HG03575 (cell line): Measurements from ENCODE around the gene ASPA.
"Not testable (repeated sequence)": the region's sequence is repeated elsewhere in the genome, so short reads cannot be mapped to it uniquely, and the experiment has no call there.

Experiments
- ATAC-seq: cut with Tn5 transposase; IDR thresholded peaks from one replicate; pipeline ENCODE4 v1.9.1; 2021; ENCODE audit not compliant: unreplicated experiment, insufficient number of reproducible peaks, low FRiP score; ENCODE audit errors: extremely low read depth

The ASPA gene

DNA sequence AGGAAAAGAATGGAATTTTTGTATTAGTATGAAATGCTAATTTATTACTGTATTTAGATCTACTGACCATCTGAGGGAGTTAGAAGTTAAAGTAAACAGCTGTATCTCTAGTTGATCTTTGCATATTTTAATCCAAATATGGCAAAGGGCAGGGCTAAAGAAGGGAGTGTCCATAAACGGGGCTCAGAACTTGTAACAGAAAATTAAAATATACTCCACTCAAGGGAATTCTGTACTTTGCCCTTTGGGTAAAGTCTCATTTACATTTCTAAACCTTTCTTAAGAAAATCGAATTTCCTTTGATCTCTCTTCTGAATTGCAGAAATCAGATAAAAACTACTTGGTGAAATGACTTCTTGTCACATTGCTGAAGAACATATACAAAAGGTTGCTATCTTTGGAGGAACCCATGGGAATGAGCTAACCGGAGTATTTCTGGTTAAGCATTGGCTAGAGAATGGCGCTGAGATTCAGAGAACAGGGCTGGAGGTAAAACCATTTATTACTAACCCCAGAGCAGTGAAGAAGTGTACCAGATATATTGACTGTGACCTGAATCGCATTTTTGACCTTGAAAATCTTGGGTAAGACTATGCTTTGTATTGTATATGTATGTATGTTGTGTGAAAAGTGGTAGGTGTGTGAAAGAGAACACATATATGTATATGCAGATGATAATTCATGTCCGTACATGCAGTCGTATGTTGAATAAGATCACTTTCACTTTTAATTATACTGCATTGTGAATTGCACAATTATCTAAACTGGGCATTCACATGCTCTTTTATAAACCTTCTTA, at the start of gene ASPA:
TSS of gene ASPA (plus strand) at position 186 of the 799 bp plus-strand sequence. CDS start at position 349, 163 bp downstream.
- ATAC-seq: no peak

DNA sequence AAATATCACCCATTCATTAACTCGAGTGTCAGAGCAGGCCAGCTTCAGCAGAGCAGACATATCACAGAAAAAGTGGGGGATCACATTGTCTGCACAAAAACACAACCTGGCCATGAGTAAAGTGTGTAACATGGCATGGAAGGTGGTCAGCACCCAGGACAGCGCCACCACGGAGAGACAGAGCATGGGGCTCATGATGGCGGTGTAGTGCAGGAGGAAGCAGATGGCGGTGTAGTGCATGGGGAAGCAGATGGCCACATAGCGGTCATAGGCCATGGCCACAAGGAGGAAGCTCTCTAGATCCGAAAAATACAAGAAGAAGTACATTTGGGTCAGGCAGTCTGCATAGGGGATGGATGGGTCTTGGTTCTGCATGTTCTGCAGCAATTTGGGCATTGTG, 42.6 kb upstream of the ASPA start:
- not testable (repeated sequence) for ATAC-seq

DNA sequence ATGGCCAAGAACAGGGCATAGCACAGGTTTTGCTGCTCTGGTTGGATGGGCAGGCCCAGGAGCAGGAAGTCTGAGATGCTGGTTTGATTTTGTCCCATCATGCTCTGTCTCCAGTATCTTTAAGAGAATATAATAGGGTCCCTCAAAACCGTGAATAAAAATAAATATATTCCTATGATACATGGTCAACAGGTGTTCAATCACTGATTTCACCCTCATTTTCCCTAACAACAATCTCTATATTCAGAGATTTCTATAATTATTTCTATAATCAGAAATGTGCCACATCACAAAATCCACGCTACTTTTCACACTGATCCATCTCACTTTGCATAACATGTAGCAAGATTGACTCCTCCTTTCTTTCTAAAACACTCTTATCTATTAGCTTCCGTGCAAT, 42.1 kb upstream of the ASPA start, which contains the start of gene OR1E2:
TSS of gene OR1E2 (minus strand) at position 101 of the 400 bp plus-strand sequence. CDS start at position 101, 0 bp downstream.
- no peak for ATAC-seq

DNA sequence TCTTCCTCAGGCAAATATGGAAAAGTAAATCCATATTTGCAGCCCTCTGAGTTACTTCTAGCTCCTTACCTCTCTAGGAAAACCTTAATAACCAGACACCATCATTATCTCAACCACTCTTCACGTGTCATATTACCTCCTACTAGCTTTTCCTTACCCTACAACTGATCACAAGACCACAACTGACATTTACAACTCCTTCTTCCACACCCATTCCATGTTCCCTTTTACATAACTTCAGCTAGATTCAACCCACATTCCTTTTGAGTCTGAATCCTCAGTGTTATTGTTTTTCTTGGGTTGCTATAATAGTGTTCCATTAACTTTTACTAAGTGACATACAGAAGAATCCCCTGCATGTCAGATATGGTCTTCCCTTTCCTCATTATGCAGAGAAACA, 37.4 kb upstream of the ASPA start:
- no peak for ATAC-seq

DNA sequence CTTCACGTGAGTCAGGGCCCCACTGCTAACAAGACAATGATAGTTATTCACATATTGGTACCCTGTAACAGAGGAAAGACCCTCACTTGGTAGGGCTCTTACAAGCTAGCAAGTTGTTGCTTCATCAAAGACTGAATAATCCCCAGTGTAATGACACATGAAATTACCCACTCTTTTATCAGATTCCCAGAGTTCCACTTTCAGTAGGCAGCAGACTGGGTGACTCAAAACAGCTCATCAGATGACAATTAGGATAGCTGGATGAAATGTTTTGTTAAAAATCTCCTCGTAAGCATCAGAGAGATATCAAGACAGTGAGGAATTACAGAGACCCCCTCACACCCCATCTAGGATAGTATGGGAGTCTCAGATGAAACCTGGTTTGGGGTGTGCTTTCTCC, 35.3 kb upstream of the ASPA start:
- no peak for ATAC-seq

DNA sequence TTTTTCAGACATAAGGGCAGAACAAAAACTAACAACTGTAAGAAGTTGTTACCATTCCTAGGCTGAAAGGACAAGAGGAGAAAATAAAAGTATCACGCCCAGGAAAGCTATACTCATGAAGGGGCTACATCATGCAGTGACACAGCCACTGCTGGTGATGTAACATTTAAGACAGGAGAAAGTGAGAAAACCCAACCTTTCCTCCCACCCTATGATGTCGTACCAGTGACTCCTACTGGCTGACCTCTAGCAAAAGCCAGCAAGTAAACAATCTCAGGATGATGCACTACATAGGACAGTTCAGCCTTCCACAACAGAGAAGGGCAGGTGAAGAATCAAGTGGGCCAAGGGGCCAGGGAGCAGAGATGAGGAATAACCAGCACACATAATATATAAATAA, 28.2 kb upstream of the ASPA start:
- ATAC-seq: no peak

DNA sequence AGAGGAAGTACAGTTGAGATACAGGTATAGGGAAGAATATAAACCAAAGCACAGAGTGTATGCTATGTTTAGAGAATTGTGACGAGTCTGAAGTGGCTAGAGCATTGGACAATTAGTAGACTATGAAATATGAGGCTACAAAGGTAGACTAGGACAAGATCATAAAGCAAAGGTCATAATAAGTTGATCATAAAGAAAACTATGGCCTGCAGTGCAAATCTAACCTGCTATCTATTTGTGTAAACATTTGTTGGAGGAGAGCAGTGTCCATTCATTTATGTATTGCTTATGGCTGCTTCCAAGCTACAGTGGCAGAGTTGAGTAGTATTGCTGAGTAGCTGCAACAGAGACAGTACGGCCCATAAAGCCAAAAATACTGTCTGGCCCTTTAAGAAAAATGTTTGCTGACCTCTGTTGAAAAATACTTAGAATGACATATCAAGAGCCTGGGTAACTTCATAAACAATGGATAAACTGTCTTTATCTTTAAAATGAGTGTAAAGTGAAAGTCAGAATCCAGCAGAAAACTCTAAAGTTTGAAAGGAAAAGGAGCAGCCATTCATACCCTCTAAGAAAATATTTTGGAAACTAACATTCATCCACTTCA, 27.6 kb upstream of the ASPA start:
- ATAC-seq: no peak

DNA sequence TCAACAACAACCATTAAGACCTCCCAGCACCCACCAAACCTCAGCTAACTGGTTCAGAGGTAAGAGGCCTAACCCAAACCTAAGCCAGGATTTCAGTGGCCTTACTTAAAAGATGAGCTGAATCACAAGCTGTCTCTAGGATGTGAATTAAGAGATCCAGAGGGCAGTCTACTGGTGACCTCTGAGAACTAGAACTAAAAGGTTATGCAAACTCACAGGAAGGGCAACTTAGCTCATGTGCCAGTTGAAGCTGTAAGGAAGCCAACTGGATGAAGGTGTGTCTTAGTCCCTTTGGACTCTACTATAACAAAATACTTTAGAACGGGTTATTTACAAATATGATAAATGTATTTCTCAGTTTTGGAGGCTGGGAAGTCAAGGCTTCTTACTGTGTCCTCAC, 9.4 kb upstream of the ASPA start:
- not testable (repeated sequence) for ATAC-seq

DNA sequence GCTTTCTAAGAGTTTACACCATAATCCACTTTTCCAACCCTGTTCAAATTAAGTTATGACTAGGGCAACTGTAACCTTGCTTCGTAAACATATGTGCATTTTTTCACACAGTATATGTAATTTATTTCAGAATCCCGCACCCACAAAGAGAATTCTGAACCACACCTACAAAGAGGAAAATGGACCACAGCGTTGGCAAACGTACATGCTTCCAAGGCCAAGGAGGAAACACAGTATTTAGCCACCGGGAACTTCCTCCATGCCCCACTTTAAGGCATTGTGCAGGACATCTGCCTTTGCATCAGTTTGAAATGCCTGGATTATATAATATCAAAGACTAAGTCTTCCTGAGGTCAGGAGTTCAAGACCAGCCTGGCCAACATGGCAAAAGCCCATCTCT, 6.3 kb upstream of the ASPA start:
- no peak for ATAC-seq

DNA sequence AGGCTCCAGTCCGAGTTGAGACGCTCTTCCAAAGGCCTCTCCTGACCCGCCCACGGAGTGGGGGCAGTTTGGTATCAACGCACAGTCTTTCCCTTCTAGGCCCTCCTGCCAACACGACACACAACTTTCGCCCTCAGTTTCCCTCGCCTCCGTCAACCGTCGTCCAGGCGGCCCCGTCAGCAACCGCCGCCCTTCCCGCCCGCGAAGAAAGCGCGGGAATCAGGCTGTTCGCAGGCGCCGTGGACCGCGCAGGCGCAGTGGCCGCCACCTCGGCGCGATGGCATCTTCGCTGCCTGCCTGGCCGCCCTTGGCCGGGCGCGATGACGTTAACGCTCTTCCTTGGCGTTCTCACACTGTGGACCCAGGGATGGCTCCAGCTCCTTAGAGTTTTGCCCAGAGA, 4.2 kb upstream of the ASPA start, which contains the start of gene SPATA22:
TSS of gene SPATA22 (minus strand) at position 221 of the 400 bp plus-strand sequence. CDS start 2,494 bp downstream, outside the sequence.
- no peak for ATAC-seq

DNA sequence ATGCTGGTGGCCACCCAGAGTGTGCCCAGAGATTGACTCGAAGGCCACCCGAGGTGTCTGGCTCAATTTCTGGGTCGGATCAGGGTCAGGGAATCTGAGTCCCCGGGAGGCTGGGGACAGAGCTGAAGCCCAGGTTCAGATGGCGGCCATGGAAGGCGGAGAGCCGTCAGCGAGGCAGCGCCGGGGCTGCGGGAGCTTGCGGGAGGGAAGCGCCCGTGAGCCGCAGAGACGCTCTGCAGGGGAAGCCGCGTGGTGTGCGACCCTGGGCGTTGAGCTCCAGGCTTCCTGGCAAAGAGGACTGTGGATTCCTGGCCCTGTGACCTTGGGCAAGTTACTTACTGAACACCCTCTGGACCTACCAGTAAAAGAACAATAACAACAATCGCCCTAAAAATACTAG, 3.7 kb upstream of the ASPA start:
- no peak for ATAC-seq

DNA sequence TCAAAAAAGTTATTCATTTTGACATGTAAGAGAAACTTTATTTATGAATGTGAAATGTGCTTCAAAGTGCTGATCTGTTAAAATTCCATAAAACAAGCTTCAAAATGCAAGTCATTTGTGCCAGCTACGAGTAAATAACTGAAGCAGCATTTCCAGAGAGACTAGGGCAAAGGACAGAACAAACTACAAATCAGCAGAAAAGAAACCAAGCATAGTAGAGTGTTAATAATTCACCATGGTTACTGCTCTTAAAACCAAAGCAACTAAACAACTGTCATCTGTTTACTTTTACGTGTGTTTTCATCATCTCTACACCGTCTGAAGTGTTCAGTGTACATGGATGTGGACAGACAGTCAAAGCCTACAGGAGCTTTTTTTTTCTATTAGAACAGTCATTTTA, 1.6 kb upstream of the ASPA start:
- ATAC-seq: no peak

DNA sequence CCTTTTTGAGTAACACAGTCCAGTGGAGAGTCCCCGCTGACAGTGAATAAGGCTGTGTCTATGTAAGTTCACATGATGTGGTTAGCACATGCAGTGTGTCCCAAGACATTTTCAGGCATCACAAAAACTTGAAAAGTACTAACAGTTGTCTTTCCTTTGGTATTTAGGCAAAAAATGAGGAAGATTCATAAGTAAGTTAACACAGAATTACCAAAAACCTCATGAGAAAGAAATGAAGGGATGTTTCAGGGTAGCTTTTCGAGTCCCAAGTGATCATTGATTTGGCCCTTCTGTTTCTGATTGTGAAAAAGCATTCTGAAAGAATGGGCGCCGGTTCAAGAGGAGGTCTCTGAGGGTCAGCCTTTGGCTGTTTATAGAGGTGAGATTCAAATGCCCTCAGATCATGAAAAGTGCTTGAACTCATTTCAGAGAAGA, 529 bp upstream of the ASPA start:
- no peak for ATAC-seq

DNA sequence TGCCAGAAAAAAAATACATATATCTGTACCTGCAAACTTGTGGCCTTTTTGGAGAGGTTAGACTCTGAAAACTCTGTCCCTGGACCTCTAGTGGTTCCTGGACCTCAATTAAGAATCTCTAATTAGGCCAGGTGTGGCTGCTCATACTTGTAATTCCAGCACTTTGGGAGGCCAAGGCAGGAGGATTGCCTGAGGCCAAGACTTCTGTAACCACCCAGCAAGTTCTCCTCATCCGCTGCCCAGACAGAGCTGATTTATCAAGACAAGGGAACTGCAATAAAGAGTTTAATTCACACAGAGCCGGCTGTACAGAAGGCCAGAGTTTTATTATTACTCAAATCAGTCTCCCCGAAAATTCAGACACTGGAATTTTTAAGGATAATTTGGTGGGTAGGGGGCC, 4.2 kb downstream of the ASPA start:
- ATAC-seq: no peak

DNA sequence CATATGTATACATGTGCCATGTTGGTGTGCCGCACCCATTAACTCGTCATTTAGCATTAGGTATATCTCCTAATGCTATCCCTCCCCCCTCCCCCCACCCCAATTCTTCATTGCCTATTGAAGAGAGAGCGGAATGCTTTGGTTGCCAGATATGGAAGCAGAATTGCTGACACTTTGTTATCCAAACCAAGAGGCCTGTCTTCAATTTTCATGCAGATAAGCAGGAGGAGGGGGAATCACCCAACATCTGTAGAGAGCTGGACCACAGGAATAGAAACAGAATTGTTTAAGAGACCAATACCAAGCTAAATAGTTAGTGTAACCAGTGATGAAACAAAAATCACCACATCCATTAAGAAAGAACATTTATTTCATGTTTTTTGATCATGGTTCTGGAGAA, 7.1 kb downstream of the ASPA start:
- no peak for ATAC-seq

DNA sequence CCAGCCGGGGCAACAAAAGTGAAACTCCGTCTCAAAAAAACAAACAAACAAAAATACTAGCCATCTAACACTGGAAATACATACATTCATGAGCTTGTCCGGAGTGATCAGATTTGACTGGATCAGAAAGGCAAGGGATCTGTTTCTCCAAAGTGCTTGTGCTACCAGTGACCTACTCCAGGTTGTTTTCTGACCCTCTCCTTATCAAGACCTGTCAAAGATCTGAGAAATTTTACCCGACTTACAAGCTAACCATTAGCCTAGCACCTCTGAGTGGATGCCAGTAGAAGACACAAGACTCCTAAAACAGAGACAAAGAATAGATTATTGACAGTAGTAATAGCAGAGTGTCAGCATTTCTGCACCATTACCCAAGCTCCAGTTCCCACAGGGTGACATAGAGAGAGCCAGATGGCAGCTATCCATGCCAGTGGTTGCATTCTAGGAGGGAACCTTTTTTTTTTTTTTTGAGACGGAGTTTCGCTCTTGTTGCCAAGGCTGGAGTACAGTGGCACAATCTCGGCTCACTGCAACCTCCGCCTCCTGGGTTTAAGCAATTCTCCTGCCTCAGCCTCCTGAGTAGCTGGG, 9.8 kb downstream of the ASPA start:
- ATAC-seq: no peak

DNA sequence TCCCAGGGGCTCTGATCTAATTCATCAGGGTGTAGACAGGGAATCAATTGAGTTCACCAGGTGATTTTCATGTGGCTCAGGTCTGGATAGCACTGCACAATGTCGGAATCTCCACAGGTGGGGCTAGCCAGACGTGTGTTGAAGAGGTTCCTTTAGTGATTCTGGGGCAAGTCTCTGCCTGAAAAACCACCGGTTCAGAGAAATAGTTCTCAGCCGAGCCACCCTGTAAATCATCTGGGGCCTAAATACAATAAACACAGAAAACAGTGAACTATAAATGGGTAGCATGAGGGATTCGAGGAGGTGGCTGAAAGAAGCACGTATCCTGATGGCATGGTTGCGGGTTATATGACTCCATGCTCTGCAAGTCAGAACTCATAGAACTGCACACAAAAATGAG, 21.3 kb downstream of the ASPA start:
- no peak for ATAC-seq

DNA sequence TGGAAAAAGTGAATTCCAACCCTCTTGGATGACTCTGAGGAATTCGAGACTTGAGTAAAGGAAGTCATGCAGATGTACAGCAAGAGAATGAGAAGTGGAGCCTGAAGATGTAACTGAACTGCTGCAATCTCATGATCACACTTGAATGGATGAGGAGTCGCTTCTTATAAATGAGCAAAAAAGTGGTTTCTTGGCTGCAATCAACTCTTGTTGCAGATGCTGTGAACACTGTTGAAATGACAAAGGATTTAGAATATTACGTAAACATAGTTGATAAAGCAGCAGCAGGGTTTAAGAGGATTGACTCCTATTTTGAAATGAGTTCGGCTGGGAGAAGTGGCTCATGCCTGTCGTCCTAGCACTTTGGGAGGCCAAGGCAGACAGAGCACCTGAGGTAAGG, 25.5 kb downstream of the ASPA start:
- ATAC-seq: no peak

DNA sequence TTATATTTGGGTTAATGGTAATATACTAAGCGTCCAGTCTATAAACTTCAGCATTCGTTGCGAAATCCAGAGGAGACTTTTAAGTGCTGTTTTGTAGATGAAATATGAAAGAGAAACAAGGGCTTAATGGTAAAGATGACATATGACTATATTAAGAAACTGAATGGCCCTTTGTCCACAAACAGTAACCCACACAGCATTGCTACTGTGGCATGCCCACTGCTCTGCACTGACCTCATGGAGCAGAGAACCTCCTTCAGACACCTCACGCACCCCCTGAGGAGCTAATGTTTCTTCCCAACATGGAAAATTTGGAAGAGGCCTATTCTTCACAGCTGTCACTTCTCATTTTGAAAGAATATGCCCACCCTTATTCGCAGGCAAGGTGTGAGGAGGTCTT, 26.7 kb downstream of the ASPA start:
- ATAC-seq: no peak

DNA sequence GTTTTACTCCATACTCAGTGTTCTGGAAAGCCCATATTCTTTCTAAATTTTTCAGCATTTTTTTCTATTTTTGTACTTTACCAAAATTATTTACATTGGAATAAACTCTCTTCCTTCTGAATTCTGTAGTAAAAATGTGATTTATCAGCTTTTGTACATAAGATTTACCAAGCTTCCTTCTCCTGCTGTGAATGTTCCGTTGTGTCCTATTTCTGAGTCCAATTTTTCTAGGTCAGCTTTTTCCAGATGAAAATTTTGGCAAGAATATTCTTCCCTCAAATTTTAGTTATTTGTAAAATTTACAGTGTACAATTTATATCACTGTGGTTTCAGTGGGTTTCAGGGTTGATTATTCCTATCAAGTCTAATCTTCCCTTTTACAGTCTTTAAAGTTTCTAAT, 27.5 kb downstream of the ASPA start:
- ATAC-seq: no peak
